Uterus (tissue), 4 donors: ENCODE measurements around the gene KRT6A. TPM values are rescaled to one million over a fixed set of nuclear protein-coding genes. Genes with fewer than 3 reads are reported as not detected.

Source experiments
- DNase-seq, 2 donors: peaks; one replicate each; pipeline ENCODE4 v3.0.0-alpha.2; 2019 to 2020
- H3K27ac ChIP-seq, 2 donors: fragments of 200-600 bp; sonication (generic); 1 replicate in 1 of 2; 2 replicates in 1 of 2; pipeline ENCODE4 v1.5.1; 2016 to 2018
- H3K27me3 ChIP-seq, 2 donors: fragments of 200-600 bp; sonication (generic); one replicate each; pipeline ENCODE4 v1.5.1; 2018 to 2019; ENCODE audit warnings: control low read depth in 1 of 2
- H3K36me3 ChIP-seq, 2 donors: fragments of 200-600 bp; sonication (generic); one replicate each; pipeline ENCODE4 v1.5.1; 2019; ENCODE audit warnings: control low read depth in 1 of 2
- H3K4me1 ChIP-seq, 2 donors: fragments of 200-600 bp; sonication (generic); one replicate each; pipeline ENCODE4 v1.5.1; 2018 to 2019; ENCODE audit warnings: control low read depth in 1 of 2
- H3K4me3 ChIP-seq, 2 donors: fragments of 200-600 bp; sonication (generic); 1 replicate in 1 of 2; 2 replicates in 1 of 2; pipeline ENCODE4 v1.5.1; 2018 to 2019; ENCODE audit warnings: mild to moderate bottlenecking in 1 of 2
- H3K9me3 ChIP-seq, 2 donors: fragments of 200-600 bp; sonication (generic); one replicate each; pipeline ENCODE4 v1.5.1; 2019; ENCODE audit warnings: control low read depth in 1 of 2
- CTCF ChIP-seq, 4 experiments: fragments of 200-600 bp in 2 of 4; fragments of 450-650 bp in 2 of 4; sonication (generic) in 2 of 4; IDR thresholded peaks; one replicate each; pipeline ENCODE4 v1.5.1; 2016 to 2019; ENCODE audit warnings: antibody characterized with exemption in 4 of 4, mild to moderate bottlenecking in 2 of 4, moderate library complexity in 1 of 4
- POLR2A ChIP-seq, 2 donors: fragments of 450-650 bp; IDR thresholded peaks; one replicate each; pipeline ENCODE4 v1.6.1; 2016; ENCODE audit warnings: antibody characterized with exemption in 2 of 2, mild to moderate bottlenecking in 1 of 2, moderate library complexity in 1 of 2
- intact Hi-C: fragments of 100-400 bp; cut with DNase I; formaldehyde crosslinking; loops from one replicate; pipeline ENCODE4 v1.15.1; 2023; ENCODE audit warnings: low total_unique reads
- total RNA-seq, 4 donors: library from RNA; depleted of rRNA in 3 of 4; stranded (reverse); fragments of >200 nt in 3 of 4; gene quantifications; one replicate each; pipeline versions ENCODE4 v1.1.0 to v1.2.4, GENCODE V29; 2014 to 2023
- donor health status: DM: yes; HTN: yes; CAD: no.

KRT6A gene
- total RNA-seq, 4 donors from 2014 or later: 0.90 to 48.5 (median 1.7) TPM; not detected in 1

- Histone ChIP-seq H3K4me1 (no peaks in the 10 kb centered on the region), H3K36me3 (no peaks in the 10 kb centered on the region), H3K4me3 (no peak overlapping the region), H3K27ac (no peak overlapping the region), H3K9me3 (no peaks in the 10 kb centered on the region), H3K27me3 (no peaks in the 10 kb centered on the region)
- intact Hi-C loops: no loop called here
- TF ChIP-seq POLR2A (IDR thresholded peaks at IDR 0.05) (no peak), CTCF (IDR thresholded peaks at IDR 0.05) (no peak)
- no peak for DNase-seq
Observed at GRCh38 chr12:52461693-52462092, 31.4 kb downstream of the KRT6A start.

- no peak for DNase-seq
- Histone ChIP-seq H3K4me1 (no peaks in the 10 kb centered on the region), H3K9me3 (no peaks in the 10 kb centered on the region), H3K4me3 (no peak overlapping the region), H3K36me3 (no peaks in the 10 kb centered on the region), H3K27ac (no peak overlapping the region), H3K27me3 (no peaks in the 10 kb centered on the region)
- no peak for TF ChIP-seq CTCF (IDR thresholded peaks at IDR 0.05)
- intact Hi-C loops: no loop called here
Observed at GRCh38 chr12:52458861-52459260, 34.2 kb downstream of the KRT6A start.

GRCh38 chr12:52455821-52456220 lies 37.2 kb downstream of the KRT6A start:
- no peak overlapping the region for H3K4me3 ChIP-seq
- H3K27ac ChIP-seq: no peak overlapping the region
- no peaks in the 10 kb centered on the region for H3K27me3 ChIP-seq
- H3K36me3 ChIP-seq: no peaks in the 10 kb centered on the region
- intact Hi-C loops: no loop called here
- no peaks in the 10 kb centered on the region for H3K4me1 ChIP-seq
- H3K9me3 ChIP-seq: no peaks in the 10 kb centered on the region
- TF ChIP-seq POLR2A (IDR thresholded peaks at IDR 0.05) (no peak), CTCF (IDR thresholded peaks at IDR 0.05) (no peak)
- DNase-seq: no peak

- Histone ChIP-seq H3K27me3 (no peaks in the 10 kb centered on the region), H3K4me3 (no peak overlapping the region), H3K9me3 (no peaks in the 10 kb centered on the region), H3K27ac (no peak overlapping the region), H3K36me3 (no peaks in the 10 kb centered on the region), H3K4me1 (no peaks in the 10 kb centered on the region)
- intact Hi-C loops: no loop called here
- no peak for DNase-seq
- no peak for TF ChIP-seq POLR2A (IDR thresholded peaks at IDR 0.05)
- no peak for TF ChIP-seq CTCF (IDR thresholded peaks at IDR 0.05)
Observed at GRCh38 chr12:52454411-52455201, 38.5 kb downstream of the KRT6A start.

GRCh38 chr12:52452101-52452500 lies 41.0 kb downstream of the KRT6A start, which contains the start of gene KRT6B:
Gene KRT6B, minus strand, starts transcription at chr12:52452146. Its CDS starts 68 bp downstream, at chr12:52452078.
- DNase-seq: no peak
- H3K4me3 ChIP-seq: no peak within 1 kb of the TSS
- no peaks in the 10 kb centered on the region for H3K4me1 ChIP-seq
- intact Hi-C loops: no loop called here
- H3K27me3 ChIP-seq: no peaks in the 10 kb centered on the region
- no peak within 1 kb of the TSS for H3K27ac ChIP-seq
- TF ChIP-seq POLR2A (IDR thresholded peaks at IDR 0.05) (no peak), CTCF (IDR thresholded peaks at IDR 0.05) (no peak)
- H3K36me3 ChIP-seq: no peaks in the 10 kb centered on the region
- H3K9me3 ChIP-seq: no peaks in the 10 kb centered on the region
